ENCODE measurements around the gene OSBPL6.

DNA sequence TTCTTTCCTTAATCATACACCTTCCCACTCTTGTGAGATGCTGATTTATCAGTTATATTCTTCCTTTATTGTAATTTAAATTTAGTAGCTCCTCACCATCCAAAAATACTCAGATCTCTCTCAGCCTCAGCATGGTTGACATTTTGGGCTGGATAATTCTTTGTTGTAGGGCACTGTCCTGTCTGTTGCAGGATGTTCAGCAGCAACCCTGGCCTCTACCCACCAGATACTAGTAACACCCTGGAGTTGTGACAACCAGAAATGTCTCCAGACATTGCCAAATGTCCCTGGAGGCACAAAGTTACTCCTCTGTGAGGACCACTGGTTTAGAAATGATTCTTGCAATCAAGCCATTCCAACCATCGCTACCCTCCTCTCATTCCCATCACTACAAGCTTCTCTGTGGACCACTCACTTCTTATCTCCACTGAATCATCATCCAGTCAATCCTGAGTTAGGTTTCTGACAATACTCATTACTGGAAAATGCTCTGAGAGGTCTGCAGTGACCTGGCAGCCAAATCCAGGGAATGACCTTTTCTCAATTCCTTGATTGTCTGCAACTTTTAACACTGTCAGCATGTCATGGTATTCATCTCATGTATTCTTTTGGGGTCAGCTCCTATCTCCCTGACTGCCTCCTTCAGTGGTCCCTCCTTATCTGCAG is 43.3 kb downstream of the OSBPL6 start:
- TF ChIP-seq EZH2 (IDR thresholded peaks at IDR 0.05) (no peak), POLR2AphosphoS5 (IDR thresholded peaks at IDR 0.05; ENCODE audit: borderline replicate concordance, low read depth, low read length) (no peak)

Measured in SK-N-MC (cell line).